Urothelium cell line (cell line): ENCODE measurements around the gene MPZL3.

Experiments used
- DNase-seq: peaks from one replicate; pipeline ENCODE4 v3.0.0; 2011; ENCODE audit warnings: low spot score, mixed read lengths
- FAIRE-seq: peaks from 2 replicates; lab custom pipeline; 2011; peaks lifted over from hg19 to GRCh38; lab: Jason Lieb, UNC

The MPZL3 gene

DNA sequence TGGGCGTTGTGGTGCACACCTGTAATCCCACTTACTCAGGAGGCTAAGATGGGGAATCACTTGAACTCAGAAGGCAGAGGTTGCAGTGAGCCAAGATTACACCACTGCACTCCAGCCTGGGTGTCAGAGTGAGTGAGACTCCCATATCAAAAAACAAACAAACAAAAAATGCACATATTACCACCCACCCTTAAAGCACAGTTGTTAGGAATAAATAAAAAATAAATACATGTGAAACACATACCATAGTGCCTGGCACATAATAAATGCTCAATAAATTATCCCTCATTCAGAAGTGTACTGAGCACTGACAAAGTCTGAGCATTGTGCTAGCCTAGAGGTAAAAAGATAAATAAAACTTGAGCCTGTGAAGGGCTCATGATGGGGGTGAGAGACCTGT lies 18.3 kb downstream of the MPZL3 start:
- FAIRE-seq (no peak), DNase-seq (no peak)

DNA sequence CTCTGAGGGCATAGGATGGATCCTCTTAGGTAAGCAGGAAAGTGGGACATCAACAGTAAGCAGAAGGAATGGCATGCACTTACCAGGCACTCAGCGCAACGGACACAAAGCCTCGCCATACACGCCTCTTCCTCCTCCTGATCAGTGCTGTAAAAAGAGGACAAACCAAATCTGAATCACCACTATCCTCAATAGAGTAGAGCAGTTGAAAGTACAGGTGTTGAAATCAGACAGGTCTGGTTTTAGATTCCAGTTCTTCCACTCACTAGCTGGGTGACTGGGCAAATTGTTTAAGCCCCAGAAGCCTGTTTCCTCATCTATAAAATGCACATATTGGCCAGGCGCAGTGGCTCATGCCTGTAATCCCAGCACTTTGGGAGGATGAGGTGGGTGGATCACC lies 18.8 kb downstream of the MPZL3 start:
- FAIRE-seq (no peak), DNase-seq (no peak)

DNA sequence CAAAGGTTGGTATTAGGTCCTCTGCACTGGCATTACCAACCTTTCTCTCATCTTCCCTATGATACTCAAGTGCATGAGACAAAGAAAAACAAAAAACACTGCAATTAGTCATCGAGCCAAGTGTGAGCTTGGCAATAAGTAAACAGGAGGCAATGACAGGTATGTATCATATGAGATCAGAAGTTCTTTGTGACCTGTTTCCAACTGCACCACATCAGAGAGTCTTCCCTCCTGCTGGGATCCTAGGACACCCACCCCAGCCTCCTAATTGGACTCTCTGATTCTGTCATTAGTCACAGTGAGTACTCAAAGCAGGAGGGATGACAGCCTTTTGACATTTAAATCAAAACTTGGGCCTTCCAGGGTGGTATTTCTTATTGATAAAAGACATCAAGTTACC lies 19.5 kb downstream of the MPZL3 start:
- FAIRE-seq (no peak), DNase-seq (no peak)

DNA sequence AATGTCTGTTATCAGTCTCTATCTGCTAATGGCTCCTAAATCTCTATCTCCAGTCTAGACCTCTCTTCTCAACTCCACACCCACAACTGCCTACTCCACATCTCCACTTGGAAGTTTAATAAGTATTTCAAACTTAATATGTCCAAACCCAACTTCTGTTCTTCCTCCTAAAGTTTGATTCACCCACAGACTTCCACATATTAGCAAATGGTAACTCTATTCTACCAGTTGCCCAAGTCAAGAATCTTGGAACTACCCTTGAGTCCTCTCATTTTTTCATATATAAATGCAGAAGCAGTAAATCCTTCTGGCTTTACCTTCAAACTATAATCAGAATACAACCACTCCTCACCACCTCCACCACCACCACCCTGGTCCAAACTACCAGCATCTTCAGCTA lies 20.7 kb downstream of the MPZL3 start:
- DNase-seq = no peak
- no peak for FAIRE-seq

DNA sequence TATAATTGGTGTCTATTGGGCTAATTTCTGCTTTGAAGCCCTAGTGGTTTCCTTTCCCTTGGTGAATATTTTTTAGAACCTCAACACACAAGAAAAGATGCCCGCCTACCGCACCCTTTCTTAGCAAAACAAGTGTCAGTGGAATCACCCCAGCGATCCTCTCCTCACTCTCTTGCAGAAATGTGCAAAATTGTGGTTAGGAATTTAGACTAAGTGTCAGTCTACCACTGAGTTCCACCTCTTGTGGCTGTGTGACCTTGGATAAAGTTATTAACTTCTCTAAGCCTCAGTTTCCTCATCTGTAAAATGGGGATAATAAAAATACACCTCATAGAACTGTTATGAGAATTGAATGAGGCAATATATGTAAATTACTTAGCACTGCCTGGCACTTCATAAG lies 22.1 kb downstream of the MPZL3 start:
- DNase-seq (no peak), FAIRE-seq (no peak)

DNA sequence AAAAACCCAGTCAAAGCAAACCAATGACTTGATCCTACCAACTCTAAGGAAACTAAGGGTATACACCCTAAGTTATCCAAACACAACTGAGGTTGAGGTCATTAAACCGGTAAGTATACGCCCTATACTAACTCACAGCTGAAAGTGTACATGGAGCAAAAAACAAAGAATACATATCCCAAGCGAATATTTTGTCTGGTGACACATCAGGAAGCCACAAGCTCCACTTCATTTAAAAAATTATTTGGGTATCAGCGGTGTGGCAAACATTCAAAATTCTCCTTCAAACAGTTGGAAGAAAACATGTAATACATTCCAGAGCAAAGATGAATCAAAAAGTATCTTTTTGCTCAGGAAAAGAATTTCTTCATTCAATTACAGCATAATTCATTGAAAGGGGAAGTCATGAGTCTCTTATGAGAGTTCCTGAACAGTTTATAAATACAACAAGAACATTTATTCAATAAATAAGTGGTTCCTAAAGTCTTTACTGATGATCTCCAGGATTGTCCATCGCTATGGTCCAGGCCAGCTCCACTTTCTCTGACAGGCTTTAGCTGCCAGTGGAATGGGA lies 22.8 kb downstream of the MPZL3 start:
- DNase-seq = no peak
- FAIRE-seq = no peak

DNA sequence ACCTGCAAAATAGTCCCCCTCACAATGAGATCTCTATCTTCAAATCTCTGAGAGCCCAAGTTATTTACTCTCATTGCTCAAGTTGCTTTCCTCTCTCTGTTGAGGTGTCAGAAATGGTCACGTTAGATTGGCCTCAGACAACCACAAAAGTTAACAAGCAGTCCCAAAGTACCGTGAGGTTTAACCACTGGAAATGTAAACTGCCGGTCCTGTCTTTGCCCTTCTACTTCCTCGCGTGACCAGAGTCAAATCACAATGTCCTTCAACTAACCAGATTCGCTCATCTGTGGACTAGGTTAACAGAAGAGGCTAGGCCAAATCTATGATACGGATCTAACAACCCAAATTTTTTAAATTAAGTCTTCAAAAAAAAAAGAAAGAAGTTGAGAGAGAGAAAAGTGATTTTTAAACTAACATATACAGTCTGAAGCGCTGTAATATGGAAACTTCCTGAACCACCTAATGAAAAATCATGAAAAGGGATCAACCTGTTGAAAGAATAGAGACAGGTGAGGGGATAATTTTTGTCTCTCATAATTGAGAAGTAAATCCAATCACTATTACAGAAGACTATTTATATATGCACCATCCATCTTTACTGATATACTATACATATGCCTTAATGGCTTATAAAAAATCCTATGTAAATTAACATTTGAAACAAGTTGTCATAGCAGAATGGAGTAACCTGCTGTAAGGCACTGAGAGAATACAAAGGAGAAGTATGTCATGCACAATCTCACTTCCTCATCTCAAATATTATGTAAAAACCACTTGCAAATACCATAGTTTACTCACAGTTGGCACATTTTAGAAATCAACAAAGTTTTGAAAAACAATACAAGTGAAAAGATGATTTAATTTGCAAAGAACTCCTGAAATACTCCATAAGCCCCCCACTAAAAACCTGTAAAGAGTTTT lies 24.0 kb downstream of the MPZL3 start:
- FAIRE-seq (no peak), DNase-seq (no peak)

DNA sequence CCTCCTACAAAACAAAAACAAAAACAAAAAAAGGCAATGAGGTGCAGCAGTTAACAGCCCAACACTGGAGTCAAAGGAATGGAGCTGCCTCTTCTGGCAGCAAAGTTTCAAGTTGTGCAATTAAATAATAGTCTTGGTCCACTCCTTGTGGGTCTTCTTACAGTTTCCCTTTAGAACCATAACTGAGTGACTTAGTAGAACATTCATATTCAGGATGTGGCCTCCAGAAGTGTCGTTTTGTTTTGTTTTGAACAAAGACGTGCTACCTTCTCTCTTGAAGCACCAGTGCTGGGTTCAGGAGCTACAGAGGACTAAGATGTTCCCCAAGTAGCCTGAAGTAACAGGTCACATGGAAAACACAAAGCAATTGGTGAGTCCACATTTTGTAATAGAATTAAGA lies 25.4 kb downstream of the MPZL3 start:
- FAIRE-seq = no peak
- no peak for DNase-seq

DNA sequence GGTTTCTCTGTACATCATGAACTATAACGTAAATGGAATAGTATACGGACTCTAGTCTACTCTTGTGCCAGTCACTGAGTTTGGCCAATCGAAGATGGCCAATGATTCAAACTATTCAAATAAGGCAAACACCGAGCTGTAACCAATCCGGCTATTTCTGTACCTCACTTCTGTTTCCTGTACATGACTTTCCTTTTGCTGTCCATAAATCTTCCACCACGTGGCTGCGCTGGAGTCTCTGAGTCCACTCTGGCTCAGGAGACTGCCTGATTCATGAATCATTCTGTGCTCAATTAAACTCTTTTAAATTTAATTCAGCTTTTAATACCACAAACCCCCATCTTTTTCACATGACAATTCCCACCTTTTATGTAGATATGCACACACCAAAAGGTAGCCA lies 25.9 kb downstream of the MPZL3 start:
- DNase-seq = no peak
- no peak for FAIRE-seq

DNA sequence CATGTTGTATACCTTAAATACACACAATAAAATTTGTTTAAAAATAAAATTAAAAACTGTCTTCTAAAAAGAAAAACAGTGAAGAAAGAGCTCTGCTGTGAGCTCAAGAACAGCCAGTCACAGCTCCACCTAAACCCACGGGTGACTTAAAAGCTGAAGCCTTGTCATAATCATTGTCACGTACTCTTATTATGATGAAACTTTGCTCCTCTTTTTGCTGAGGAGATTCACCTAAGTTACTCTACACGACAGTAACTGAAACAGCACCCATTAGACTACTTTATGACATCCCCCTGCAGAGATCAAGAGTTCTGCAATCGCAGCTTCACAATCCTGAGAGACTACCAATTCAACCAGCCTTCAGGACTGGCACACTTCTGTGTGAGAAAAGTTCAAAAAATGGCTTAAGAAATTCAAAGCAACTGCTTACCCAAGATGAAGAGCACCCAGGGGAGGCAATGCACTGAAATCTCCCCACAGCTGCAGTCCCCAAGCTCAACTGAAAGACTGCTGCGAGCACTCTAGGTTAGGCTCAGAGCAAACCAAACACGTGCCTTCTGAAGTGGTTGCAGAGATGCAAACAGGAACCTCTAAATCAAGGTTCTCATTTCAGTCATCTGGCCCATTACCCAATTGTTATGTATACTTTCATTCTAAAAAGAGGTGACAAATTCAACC lies 27.5 kb downstream of the MPZL3 start, which contains the start of gene JAML:
Gene JAML, minus strand, starts transcription at position 501 of the 678 bp plus-strand sequence. CDS start 10,145 bp downstream, outside the sequence.
- FAIRE-seq = no peak
- no peak for DNase-seq

DNA sequence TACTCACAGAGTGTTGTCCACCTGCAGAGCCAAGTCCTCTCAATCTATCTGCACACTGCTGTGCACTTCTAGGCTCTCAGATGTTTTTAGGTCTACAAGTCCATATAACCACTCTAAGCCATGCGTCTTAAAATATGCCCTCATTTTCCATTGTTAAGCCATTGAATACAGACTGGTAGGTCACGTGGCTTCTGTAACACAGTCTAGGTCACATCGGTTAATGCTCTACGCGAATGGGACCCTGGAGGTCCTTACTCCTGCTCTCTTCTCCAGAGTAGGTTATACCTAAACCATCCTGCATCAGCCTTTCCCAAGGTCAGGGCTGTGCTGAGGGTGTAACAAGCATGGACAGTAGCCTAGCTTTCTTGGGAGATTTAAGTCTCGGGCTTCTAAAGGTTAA lies 28.2 kb downstream of the MPZL3 start:
- FAIRE-seq (no peak), DNase-seq (no peak)

DNA sequence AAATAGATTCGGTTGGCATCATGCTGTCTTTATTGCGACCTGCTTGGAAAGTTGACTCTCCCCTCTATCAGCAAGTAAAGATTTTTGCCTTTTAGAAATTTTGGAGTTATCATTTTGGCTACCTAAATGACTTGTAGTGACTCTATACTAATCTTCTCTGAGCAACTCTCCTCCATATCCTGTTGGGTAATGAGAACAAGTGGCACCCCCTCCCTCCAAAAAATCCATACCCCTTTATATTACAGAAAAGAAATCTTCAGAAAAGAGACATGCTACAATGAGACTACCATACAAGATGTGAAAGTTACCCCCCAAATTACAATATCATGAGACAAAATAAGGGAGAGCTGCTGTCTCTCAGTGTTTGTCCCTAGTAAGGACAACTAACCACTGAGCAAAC lies 28.6 kb downstream of the MPZL3 start:
- FAIRE-seq (no peak), DNase-seq (no peak)

DNA sequence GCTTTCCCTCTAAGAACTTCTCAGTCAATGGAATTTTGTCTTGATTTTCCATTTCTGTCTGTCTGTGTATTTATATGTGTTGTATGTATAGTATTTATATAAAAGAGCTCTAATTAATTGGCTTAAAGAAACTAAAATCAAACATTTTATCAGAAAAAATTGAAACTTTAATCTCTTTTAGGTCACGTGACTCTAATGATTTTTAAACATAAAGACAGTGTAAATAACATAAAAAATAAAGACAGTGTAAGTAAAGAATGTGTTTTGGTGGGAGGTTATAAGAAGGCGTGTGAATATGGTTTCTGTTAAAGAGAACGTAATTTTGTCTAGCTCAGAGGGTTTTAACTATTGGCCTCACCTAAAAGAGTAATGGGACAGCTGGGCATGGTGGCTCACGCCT lies 29.7 kb downstream of the MPZL3 start:
- no peak for FAIRE-seq
- no peak for DNase-seq

DNA sequence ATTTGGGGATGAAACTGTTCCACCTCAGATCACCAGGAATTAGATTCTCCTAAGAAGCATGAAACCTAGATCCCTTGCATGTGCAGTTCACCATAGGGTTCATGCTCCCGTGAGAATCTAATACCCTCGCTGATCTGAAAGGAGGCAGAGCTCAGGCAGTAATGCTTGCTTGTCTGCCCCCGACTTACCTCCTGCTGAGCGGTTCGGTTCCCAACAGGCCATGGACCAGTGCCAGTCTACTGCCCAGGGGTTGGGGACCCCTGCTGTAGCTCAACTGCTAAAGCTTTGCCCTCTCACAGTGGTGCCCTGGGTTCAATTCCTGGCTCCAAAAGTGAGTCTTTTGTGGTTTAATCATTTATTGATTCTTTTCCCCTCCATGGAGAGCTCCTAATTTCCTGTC lies 30.7 kb downstream of the MPZL3 start:
- no peak for FAIRE-seq
- DNase-seq = no peak

DNA sequence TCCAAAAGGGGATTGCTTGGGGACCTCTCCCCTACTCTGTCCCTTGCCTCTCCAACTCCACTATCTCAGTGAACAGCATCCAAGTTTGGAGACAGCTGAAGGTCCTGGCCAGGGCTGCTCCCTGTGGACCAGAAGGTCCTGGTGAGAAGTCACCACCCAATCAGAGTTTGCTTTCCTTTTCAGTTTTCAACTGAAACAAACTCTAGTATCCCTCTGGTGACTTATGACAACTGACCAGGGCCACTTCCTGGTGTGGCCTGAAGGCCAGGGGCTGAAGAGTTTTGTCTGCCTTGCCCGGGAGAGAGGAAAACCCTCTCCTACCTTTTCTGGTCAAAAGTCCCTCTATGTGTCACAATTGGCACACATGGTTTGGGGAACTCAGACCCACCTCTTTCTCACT lies 32.4 kb downstream of the MPZL3 start:
- DNase-seq = no peak

DNA sequence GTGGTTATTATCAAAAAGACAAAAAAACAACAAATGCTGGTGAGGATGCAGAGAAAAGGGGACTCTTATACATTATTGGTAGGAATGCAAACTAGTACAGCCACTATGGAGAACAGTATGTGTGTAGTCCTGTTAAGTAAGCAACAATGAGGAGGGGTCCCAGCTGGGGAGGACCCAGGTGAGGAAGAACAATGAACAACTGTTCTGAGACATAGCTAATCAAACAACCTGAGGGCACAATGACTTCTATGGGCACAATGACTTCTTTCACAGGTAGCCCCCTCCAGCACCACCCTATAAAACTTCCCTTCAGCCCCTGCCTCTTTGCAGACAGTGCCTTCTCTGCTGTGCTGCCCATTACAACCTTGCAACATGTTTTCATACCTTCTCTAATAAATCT lies 32.9 kb downstream of the MPZL3 start:
- no peak for DNase-seq
- FAIRE-seq = no peak

More for the DNA sequence above, 32.4 kb downstream of the MPZL3 start:
- FAIRE-seq = no peak

DNA sequence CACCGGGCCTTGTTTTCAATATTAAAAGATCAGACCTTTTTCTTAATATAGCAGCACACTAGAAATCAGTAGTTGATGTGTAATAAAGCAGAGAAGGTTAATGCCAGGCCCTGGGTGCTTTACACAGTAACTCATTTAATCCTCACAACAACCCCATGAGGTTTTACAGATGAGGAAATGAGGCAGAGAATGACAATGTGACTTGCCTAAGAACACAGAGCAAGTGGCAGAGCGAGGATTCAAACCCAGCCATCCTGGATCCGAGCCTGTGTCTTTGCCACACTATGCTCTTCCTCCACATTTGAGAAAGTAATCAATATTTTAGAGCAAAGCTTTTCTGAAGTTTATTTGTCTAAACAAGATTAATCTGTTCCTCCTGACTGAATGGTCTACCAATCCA lies 34.6 kb downstream of the MPZL3 start:
- no peak for FAIRE-seq
- no peak for DNase-seq

DNA sequence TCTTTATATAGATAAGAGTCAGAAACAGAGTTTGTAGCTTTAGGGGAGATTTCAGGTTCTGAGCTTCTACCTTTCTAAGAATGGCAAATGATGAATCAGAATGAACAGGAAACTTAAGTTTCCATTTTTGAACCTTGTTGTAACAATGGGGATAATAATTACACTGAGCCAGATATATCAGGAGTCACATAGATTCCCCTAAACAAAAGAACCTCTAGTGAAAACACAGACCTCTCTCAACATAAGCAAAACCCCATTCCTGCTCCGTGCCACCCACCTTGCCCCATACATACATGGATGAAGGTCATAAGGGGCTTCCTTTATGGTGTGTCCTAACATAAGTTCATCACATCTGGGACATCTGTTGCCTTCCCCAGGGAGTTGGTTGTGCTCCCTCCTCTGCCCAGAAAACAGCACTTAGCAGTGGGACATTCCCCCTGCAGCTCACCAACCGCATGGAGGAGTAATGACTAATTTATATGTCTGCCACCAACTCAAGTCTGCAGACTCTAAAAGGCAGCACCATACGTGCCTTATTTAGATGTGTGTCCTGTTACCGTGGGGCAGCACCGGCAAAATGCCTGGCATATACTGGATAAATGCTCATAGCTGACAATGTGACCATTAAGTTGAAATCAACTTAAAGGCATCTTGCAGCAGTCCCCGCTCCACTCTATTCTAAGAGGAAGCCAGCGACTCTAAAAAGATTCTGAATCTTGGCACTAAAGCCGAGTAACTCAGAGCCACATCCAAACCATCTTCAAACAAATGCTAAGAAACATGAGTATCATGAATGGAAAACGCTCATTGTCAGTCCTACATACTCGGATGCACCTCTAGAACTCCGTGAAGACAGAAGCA lies 35.3 kb downstream of the MPZL3 start:
- FAIRE-seq (no peak), DNase-seq (no peak)

DNA sequence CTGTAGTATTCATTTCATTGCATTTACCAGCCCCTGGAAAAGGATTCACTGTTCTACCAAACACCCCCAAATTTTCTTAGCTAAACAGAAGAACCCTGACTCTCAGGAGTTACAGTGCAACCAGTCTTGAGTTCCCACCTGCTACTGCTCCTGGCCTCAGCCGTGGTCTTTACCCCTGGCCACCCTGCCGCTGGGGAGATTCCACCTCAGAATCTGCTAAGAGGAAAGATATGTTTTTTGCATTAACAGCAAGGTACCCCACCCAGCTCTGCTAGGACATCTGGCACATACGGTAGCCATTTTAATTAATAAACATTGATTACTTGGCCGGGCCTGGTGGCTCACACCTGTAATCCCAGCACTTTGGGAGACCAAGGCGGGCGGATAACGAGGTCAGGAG lies 36.4 kb downstream of the MPZL3 start:
- FAIRE-seq = no peak
- no peak for DNase-seq

DNA sequence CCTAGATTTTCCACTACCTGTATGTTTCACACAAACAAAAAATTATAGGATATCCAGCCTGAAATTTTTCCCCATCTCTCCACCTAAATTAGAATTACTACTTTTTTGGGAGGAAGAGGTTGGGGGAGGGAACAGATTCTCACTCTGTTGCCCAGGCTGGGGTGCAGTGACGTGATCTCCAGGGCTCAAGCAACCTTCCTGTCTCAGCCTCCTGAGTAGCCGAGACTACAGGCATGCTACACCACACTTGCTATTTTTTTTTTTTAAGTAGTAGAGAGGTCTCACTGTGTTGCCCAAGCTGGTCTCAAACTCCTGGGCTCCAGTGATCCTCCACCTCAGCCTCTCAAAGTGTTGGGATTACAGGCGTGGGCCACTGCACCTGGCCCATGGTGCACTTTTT lies 36.9 kb downstream of the MPZL3 start:
- FAIRE-seq (no peak), DNase-seq (no peak)
